ENCODE measurements around the gene THY1. TPM values are rescaled to one million over a fixed set of nuclear protein-coding genes. Genes with fewer than 3 reads are reported as not detected.

The THY1 gene
- total RNA-seq, 1 donor from 2014 or later: 0.62 TPM

DNA sequence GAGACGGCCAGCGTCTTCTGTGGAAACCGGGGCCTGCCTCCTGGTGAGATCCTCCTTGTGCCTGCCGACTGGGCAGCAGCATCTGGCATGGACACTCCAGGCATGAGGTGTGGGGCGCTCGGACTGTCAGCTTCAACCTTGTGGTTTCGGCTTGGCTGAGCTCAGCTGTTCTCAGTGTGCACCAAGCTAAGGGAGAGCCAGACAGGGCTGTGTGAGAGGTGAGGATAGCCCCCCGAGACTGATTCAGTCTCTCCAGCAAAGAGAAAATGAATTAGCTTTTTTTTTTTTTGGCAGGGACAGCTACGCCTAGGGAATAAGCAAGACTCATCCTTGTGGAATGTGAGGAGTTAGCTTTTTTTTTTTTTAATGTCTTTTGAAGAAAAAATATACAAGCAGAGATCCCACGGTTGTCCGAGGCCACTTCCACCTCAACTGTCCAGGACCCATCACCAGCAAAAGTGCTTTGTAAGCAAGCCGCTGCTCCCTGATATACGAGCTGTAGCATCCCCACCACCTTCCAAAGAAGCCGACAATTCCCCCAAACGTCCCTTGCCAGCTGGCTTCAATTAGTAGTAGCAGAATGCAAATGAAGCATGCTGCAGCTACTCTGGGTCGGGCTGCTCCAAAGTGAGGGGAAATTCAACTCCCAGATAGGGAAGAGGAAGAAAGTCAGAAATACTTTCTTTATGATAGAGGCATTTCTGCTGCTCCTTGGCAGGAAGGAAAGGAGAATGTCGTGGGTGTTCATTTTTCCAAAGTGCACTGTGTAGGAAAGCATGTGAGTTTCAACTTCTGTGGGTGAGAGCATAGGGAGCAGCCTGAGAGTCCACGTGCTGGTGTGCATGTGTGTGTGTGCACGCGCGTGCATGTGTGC is 9.7 kb upstream of the THY1 start:
- Mint-ChIP-seq H3K27me3 (peaks cover 46% of the 10 kb centered on the region), H3K9me3 (ENCODE audit: low read depth) (peaks cover 3% of the 10 kb centered on the region), H3K27ac (no peak overlapping the region), H3K4me1 (ENCODE audit: low read depth) (no peaks in the 10 kb centered on the region), H3K4me3 (ENCODE audit: low read depth) (no peak overlapping the region), H3K36me3 (ENCODE audit: insufficient read depth) (no peaks in the 10 kb centered on the region)
- TF ChIP-seq, protein P1, sequence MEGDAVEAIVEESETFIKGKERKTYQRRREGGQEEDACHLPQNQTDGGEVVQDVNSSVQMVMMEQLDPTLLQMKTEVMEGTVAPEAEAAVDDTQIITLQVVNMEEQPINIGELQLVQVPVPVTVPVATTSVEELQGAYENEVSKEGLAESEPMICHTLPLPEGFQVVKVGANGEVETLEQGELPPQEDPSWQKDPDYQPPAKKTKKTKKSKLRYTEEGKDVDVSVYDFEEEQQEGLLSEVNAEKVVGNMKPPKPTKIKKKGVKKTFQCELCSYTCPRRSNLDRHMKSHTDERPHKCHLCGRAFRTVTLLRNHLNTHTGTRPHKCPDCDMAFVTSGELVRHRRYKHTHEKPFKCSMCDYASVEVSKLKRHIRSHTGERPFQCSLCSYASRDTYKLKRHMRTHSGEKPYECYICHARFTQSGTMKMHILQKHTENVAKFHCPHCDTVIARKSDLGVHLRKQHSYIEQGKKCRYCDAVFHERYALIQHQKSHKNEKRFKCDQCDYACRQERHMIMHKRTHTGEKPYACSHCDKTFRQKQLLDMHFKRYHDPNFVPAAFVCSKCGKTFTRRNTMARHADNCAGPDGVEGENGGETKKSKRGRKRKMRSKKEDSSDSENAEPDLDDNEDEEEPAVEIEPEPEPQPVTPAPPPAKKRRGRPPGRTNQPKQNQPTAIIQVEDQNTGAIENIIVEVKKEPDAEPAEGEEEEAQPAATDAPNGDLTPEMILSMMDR (IDR thresholded peaks at IDR 0.05; ENCODE audit: unreplicated experiment): no peak
- DNase-seq (ENCODE audit: low spot score, unreplicated experiment): no peak

DNA sequence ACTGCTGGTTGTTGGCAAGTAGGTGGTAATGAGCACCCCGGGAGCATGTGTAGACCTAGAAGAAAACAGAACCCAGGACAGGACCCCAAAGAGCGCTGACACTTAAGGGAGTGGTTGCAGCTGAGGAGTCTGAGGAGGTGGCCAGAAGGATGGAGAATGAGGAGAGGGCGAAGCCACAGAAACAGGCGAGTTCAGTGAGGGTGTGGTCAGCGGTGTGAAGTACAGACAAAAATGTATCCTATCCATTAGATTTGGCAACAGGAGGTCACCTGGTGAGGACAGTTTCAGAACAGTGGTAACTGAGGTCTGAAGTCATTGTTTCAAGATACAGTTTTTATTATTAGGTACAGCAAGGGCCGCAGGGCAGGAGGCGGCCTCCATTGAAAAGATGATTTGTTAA is 8.6 kb upstream of the THY1 start:
- peaks cover 46% of the 10 kb centered on the region for H3K27me3 Mint-ChIP-seq
- H3K36me3 Mint-ChIP-seq (ENCODE audit: insufficient read depth): no peaks in the 10 kb centered on the region
- H3K27ac Mint-ChIP-seq: no peak overlapping the region
- DNase-seq (ENCODE audit: low spot score, unreplicated experiment): no peak
- no peak overlapping the region for H3K4me3 Mint-ChIP-seq (ENCODE audit: low read depth)
- no peaks in the 10 kb centered on the region for H3K4me1 Mint-ChIP-seq (ENCODE audit: low read depth)
- H3K9me3 Mint-ChIP-seq (ENCODE audit: low read depth): peaks cover under 1% of the 10 kb centered on the region
- TF ChIP-seq, protein P1 (IDR thresholded peaks at IDR 0.05; ENCODE audit: unreplicated experiment): no peak

DNA sequence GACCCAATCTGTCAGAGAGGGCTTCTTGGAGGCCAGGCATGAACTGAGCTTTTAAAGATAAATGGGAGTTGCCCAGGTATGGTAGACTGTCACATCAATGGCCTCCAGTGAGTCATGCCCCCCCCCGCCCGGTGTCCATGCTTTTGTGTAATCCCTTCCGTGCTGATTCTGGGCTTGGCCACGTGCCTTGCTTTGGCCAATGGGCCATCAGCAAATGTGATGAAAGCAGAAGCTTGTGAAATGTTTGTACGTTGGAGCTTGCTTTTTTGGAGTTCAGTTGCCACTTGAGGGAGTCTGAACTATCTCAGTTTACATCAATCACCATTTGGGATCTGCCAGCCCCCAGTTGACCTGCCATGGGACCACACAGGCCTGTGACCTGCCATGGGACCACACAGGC is 4.3 kb upstream of the THY1 start:
- Mint-ChIP-seq H3K4me3 (ENCODE audit: low read depth) (no peak overlapping the region), H3K9me3 (ENCODE audit: low read depth) (no peaks in the 10 kb centered on the region), H3K27ac (no peak overlapping the region), H3K36me3 (ENCODE audit: insufficient read depth) (no peaks in the 10 kb centered on the region), H3K4me1 (ENCODE audit: low read depth) (peaks cover 3% of the 10 kb centered on the region), H3K27me3 (peaks cover 58% of the 10 kb centered on the region)
- no peak for DNase-seq (ENCODE audit: low spot score, unreplicated experiment)
- TF ChIP-seq, protein P1 (IDR thresholded peaks at IDR 0.05; ENCODE audit: unreplicated experiment): no peak

DNA sequence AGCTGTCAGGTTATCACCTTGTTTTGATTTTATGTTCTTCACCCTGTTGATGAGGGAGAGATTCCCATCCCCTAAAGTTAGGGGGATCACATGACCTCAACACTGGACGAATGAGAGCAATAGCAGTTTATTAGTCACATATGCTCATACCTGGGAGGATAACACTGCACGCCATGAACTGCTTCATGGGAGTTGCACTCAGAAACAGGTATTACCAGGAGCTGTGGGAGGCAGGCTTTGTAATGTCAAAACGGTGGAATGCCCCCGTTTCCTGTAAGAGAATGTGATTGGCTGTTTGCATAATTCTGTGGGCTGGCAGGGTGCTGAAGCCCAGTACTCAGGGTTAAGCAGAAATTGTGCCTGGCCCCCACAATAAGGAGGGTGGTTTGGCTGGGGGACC is 3.2 kb upstream of the THY1 start:
- peaks cover 9% of the 10 kb centered on the region for H3K4me1 Mint-ChIP-seq (ENCODE audit: low read depth)
- no peak overlapping the region for H3K4me3 Mint-ChIP-seq (ENCODE audit: low read depth)
- TF ChIP-seq, protein P1 (IDR thresholded peaks at IDR 0.05; ENCODE audit: unreplicated experiment): no peak
- H3K36me3 Mint-ChIP-seq (ENCODE audit: insufficient read depth): no peaks in the 10 kb centered on the region
- no peak overlapping the region for H3K27ac Mint-ChIP-seq
- no peaks in the 10 kb centered on the region for H3K9me3 Mint-ChIP-seq (ENCODE audit: low read depth)
- DNase-seq (ENCODE audit: low spot score, unreplicated experiment): no peak
- H3K27me3 Mint-ChIP-seq: peaks cover 59% of the 10 kb centered on the region

DNA sequence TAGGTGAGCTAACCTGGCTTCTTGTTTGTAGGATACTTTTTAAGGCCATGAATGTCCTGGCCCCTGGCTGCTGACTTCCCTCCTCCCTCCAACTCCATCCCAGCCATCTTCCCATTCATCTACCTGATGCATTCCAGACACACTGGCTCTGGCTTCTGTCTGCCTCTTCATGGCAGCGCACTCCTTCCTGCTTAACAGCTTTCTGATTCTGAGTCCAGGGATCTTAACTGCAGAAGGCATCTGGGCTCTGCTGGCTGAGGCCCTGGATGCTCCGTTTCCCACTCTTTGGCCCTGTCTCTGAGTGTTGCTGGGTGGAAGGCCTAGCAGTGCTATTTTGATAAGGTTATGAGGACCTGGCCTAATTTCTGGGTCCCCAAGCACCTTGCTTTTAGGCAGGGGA is 1.8 kb upstream of the THY1 start:
- peak overlapping the region; percentile 3 for H3K4me3 Mint-ChIP-seq (ENCODE audit: low read depth)
- peaks cover 9% of the 10 kb centered on the region for H3K4me1 Mint-ChIP-seq (ENCODE audit: low read depth)
- no peak for DNase-seq (ENCODE audit: low spot score, unreplicated experiment)
- H3K36me3 Mint-ChIP-seq (ENCODE audit: insufficient read depth): no peaks in the 10 kb centered on the region
- no peak overlapping the region for H3K27ac Mint-ChIP-seq
- H3K27me3 Mint-ChIP-seq: peaks cover 61% of the 10 kb centered on the region
- TF ChIP-seq, protein P1 (IDR thresholded peaks at IDR 0.05; ENCODE audit: unreplicated experiment): no peak
- H3K9me3 Mint-ChIP-seq (ENCODE audit: low read depth): no peaks in the 10 kb centered on the region
